ENCODE data around the gene ALK.

ALK gene

GRCh38 chr2:29308366-29308765, 613.0 kb downstream of the ALK start:
- no peak for DNase-seq
- H3K36me3 ChIP-seq (replicated peaks; ENCODE audit: insufficient read depth, low read length): no peaks in the 10 kb centered on the region
- H3K27ac ChIP-seq (ENCODE audit: low read length): no peak overlapping the region
- TF ChIP-seq EZH2phosphoT487 (IDR thresholded peaks at IDR 0.05; ENCODE audit: low read length) (no peak), CTCF (IDR thresholded peaks at IDR 0.05; ENCODE audit: low read length) (no peak), EZH2 (optimal IDR thresholded peaks at IDR 0.05; ENCODE audit: low read depth, low read length) (no peak)
- H3K79me2 ChIP-seq (ENCODE audit: low read length): no peaks in the 10 kb centered on the region
- no peaks in the 10 kb centered on the region for H4K20me1 ChIP-seq (ENCODE audit: insufficient read depth, low read length)
- no peaks in the 10 kb centered on the region for H3K4me1 ChIP-seq (ENCODE audit: low read length)
- no peaks in the 10 kb centered on the region for H3K9me2 ChIP-seq (replicated peaks; ENCODE audit: insufficient read depth, low read length)
- H3K4me3 ChIP-seq (ENCODE audit: low read length): no peak overlapping the region
- H3F3A ChIP-seq (ENCODE audit: insufficient read depth, low read length): no peaks in the 10 kb centered on the region
- no peak overlapping the region for H3K4me2 ChIP-seq (ENCODE audit: low read depth, low read length)
- H3K9ac ChIP-seq (ENCODE audit: low read length): no peak overlapping the region
- no peaks in the 10 kb centered on the region for H3K27me3 ChIP-seq (replicated peaks; ENCODE audit: insufficient read depth, low read length)
- no peaks in the 10 kb centered on the region for H3K9me3 ChIP-seq (replicated peaks; ENCODE audit: insufficient read depth, low read length)
- no peak overlapping the region for H2AFZ ChIP-seq (ENCODE audit: low read length)

- no peak for DNase-seq
- Histone ChIP-seq H3K4me1 (ENCODE audit: low read length) (no peaks in the 10 kb centered on the region), H3K79me2 (ENCODE audit: low read length) (no peaks in the 10 kb centered on the region)
Measured at GRCh38 chr2:29307519-29307918, 613.9 kb downstream of the ALK start.

GRCh38 chr2:29305762-29306161, 615.6 kb downstream of the ALK start:
- Histone ChIP-seq H4K20me1 (ENCODE audit: insufficient read depth, low read length) (no peaks in the 10 kb centered on the region), H3K27ac (ENCODE audit: low read length) (no peak overlapping the region)
- no peak for DNase-seq

More at GRCh38 chr2:29307519-29307918, 613.9 kb downstream of the ALK start:
- H3K9me3 ChIP-seq (replicated peaks; ENCODE audit: insufficient read depth, low read length): no peaks in the 10 kb centered on the region
- no peaks in the 10 kb centered on the region for H3K9me2 ChIP-seq (replicated peaks; ENCODE audit: insufficient read depth, low read length)
- no peaks in the 10 kb centered on the region for H3K36me3 ChIP-seq (replicated peaks; ENCODE audit: insufficient read depth, low read length)
- H3K9ac ChIP-seq (ENCODE audit: low read length): no peak overlapping the region
- no peak overlapping the region for H3K4me2 ChIP-seq (ENCODE audit: low read depth, low read length)
- no peaks in the 10 kb centered on the region for H3F3A ChIP-seq (ENCODE audit: insufficient read depth, low read length)
- H4K20me1 ChIP-seq (ENCODE audit: insufficient read depth, low read length): no peaks in the 10 kb centered on the region
- H3K27ac ChIP-seq (ENCODE audit: low read length): no peak overlapping the region
- TF ChIP-seq EZH2phosphoT487 (IDR thresholded peaks at IDR 0.05; ENCODE audit: low read length): no peak
- TF ChIP-seq CTCF (IDR thresholded peaks at IDR 0.05; ENCODE audit: low read length): no peak
- no peak for TF ChIP-seq EZH2 (optimal IDR thresholded peaks at IDR 0.05; ENCODE audit: low read depth, low read length)
- no peak overlapping the region for H3K4me3 ChIP-seq (ENCODE audit: low read length)
- no peaks in the 10 kb centered on the region for H3K27me3 ChIP-seq (replicated peaks; ENCODE audit: insufficient read depth, low read length)
- H2AFZ ChIP-seq (ENCODE audit: low read length): no peak overlapping the region

More at GRCh38 chr2:29305762-29306161, 615.6 kb downstream of the ALK start:
- Histone ChIP-seq H3K9ac (ENCODE audit: low read length) (no peak overlapping the region), H3F3A (ENCODE audit: insufficient read depth, low read length) (no peaks in the 10 kb centered on the region), H3K4me1 (ENCODE audit: low read length) (no peaks in the 10 kb centered on the region), H3K9me3 (replicated peaks; ENCODE audit: insufficient read depth, low read length) (no peaks in the 10 kb centered on the region), H3K4me3 (ENCODE audit: low read length) (no peak overlapping the region), H2AFZ (ENCODE audit: low read length) (no peak overlapping the region), H3K79me2 (ENCODE audit: low read length) (no peaks in the 10 kb centered on the region), H3K9me2 (replicated peaks; ENCODE audit: insufficient read depth, low read length) (no peaks in the 10 kb centered on the region), H3K4me2 (ENCODE audit: low read depth, low read length) (no peak overlapping the region), H3K27me3 (replicated peaks; ENCODE audit: insufficient read depth, low read length) (no peaks in the 10 kb centered on the region), H3K36me3 (replicated peaks; ENCODE audit: insufficient read depth, low read length) (no peaks in the 10 kb centered on the region)
- no peak for TF ChIP-seq EZH2phosphoT487 (IDR thresholded peaks at IDR 0.05; ENCODE audit: low read length)
- no peak for TF ChIP-seq CTCF (IDR thresholded peaks at IDR 0.05; ENCODE audit: low read length)
- no peak for TF ChIP-seq EZH2 (optimal IDR thresholded peaks at IDR 0.05; ENCODE audit: low read depth, low read length)
